Measurements from ENCODE around the gene ITGB4.

The ITGB4 gene

DNA sequence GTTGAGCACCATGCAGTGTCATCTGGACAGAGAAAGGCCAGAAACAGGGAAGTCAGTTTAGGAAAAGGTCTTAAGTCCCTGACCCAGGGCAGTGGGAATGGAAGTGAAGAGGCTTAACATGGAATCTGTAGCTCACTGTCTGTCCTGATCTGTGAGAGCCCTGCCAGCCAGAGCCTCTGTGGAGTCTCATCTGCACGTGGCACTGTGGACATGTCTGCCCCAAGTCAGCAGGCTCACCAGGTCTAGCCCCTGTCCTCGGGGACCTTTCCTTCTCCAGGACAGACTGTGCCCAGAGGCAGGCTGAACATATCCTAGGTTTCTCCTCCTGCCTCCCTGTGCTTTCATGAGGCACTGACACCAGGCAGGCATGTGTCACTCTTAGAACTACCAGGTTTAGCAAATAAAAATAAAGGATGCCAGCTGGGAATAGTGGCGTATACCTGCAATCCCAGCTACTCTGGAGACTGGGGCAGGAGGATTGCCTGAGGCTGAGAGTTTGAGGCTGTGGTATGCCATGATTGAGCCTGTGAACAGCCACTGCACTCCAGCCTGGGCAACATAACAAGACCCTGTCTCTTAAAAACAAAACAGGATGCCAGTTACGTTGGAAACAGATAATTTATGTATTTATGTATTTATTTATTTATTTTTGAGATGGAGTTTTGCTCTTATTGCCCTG is 85.7 kb downstream of the ITGB4 start:
- no peak for TF ChIP-seq GABPA (IDR thresholded peaks at IDR 0.05; ENCODE audit: low read depth)
- TF ChIP-seq SPI1 (IDR thresholded peaks at IDR 0.05; ENCODE audit: borderline replicate concordance, low read depth): no peak
- TF ChIP-seq POLR2AphosphoS5 (IDR thresholded peaks at IDR 0.05; ENCODE audit: low read depth): no peak
- no peak for TF ChIP-seq REST (IDR thresholded peaks at IDR 0.05; ENCODE audit: insufficient replicate concordance, low read depth)
- TF ChIP-seq, protein P1, sequence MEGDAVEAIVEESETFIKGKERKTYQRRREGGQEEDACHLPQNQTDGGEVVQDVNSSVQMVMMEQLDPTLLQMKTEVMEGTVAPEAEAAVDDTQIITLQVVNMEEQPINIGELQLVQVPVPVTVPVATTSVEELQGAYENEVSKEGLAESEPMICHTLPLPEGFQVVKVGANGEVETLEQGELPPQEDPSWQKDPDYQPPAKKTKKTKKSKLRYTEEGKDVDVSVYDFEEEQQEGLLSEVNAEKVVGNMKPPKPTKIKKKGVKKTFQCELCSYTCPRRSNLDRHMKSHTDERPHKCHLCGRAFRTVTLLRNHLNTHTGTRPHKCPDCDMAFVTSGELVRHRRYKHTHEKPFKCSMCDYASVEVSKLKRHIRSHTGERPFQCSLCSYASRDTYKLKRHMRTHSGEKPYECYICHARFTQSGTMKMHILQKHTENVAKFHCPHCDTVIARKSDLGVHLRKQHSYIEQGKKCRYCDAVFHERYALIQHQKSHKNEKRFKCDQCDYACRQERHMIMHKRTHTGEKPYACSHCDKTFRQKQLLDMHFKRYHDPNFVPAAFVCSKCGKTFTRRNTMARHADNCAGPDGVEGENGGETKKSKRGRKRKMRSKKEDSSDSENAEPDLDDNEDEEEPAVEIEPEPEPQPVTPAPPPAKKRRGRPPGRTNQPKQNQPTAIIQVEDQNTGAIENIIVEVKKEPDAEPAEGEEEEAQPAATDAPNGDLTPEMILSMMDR (IDR thresholded peaks at IDR 0.05; ENCODE audit: insufficient read depth, low read length): no peak
- H3K27me3 ChIP-seq (ENCODE audit: insufficient read depth, poor library complexity, severe bottlenecking): no peaks in the 10 kb centered on the region
- H3K27ac ChIP-seq (replicated peaks): no peak overlapping the region
- no peak for DNase-seq (ENCODE audit: low read depth in 1 of 2, low spot score in 1 of 2)
- H3K4me3 ChIP-seq (replicated peaks; ENCODE audit: insufficient read depth, low read length): no peak overlapping the region

Small RNAs within 50 kb of the gene (microRNA-seq; reads per million reads assigned to microRNA genes)
- 0.90 reads per million for gene MIR4738

Data from HL-60 (cell line).